ENCODE results near the gene ZBTB16.
A peak's percentile ranks its signal among the peaks of the same experiment; 100 is the strongest.

The ZBTB16 gene

DNA sequence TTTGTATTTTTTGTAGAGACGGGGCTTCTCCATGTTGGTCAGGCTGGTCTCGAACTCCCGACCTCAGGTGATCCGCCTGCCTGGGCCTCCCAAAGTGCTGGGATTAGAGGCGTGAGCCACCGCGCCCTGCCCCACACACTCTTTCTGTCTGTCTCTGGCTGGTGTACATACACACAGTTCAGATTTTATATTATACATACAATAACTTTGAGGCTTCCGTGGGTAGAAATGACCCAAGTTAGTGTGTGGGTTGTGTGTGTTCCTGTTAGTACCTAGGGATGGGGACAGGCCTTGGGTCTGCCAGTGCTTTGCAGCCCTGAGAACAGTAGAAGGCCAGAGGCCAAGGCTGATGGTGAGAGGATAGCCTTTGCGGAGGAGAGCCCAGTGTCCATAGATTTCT is 2.8 kb downstream of the ZBTB16 start:
- H3K36me3 ChIP-seq (ENCODE audit: control insufficient read depth in 2 of 2, insufficient read depth in 1 of 2, low read length in 2 of 2), result peaks cover 0 to 26% of the 10 kb centered on the region in 2 experiments; a peak in 1 of 3 replicates
- H3K27ac ChIP-seq (ENCODE audit: extremely low read depth, low read depth, low read length), result no peak overlapping the region
- no peaks in the 10 kb centered on the region; the same call in 1 of the 2 replicates for H3K4me1 ChIP-seq (ENCODE audit: control insufficient read depth, insufficient read depth, low read length)
- no peak for TF ChIP-seq HOXD13 (CRISPR knock-in tag; IDR thresholded peaks at IDR 0.05; ENCODE audit: borderline replicate concordance)
- peak; percentile 55 for TF ChIP-seq ZFHX2 (tag by site-specific recombination; conservative IDR thresholded peaks at IDR 0.05)
- POLR2A ChIA-PET, result no interaction called here
- no peak overlapping the region for H3K4me3 ChIP-seq (ENCODE audit: low read depth, low read length)
- CTCF ChIA-PET, result interaction anchor here (0.6 kb wide), 1 partner anchor 132 kb away, joined by 3 read pairs; no protein-coding TSS in a partner anchor
- no peaks in the 10 kb centered on the region for H3K9me3 ChIP-seq (ENCODE audit: control insufficient read depth, insufficient read depth, low read depth, low read length)

DNA sequence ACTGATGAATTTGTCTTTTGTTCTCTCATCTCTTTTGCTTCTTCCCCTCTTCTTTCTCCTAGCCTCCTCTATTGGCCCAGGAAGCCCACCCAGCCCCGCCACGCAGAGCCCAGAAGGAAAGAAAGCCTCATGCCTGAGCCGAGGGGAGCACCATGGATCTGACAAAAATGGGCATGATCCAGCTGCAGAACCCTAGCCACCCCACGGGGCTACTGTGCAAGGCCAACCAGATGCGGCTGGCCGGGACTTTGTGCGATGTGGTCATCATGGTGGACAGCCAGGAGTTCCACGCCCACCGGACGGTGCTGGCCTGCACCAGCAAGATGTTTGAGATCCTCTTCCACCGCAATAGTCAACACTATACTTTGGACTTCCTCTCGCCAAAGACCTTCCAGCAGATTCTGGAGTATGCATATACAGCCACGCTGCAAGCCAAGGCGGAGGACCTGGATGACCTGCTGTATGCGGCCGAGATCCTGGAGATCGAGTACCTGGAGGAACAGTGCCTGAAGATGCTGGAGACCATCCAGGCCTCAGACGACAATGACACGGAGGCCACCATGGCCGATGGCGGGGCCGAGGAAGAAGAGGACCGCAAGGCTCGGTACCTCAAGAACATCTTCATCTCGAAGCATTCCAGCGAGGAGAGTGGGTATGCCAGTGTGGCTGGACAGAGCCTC is 3.8 kb downstream of the ZBTB16 start:
- no peak for TF ChIP-seq ZFP41 (tag by site-specific recombination; IDR thresholded peaks at IDR 0.05; ENCODE audit: borderline replicate concordance)
- TF ChIP-seq, protein P1, sequence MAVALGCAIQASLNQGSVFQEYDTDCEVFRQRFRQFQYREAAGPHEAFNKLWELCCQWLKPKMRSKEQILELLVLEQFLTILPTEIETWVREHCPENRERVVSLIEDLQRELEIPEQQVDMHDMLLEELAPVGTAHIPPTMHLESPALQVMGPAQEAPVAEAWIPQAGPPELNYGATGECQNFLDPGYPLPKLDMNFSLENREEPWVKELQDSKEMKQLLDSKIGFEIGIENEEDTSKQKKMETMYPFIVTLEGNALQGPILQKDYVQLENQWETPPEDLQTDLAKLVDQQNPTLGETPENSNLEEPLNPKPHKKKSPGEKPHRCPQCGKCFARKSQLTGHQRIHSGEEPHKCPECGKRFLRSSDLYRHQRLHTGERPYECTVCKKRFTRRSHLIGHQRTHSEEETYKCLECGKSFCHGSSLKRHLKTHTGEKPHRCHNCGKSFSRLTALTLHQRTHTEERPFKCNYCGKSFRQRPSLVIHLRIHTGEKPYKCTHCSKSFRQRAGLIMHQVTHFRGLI (tag by site-specific recombination; IDR thresholded peaks at IDR 0.05), result 0 out of 2 replicates have a peak, but pooled peaks have one; percentile 20
- CTCF ChIA-PET, result no interaction called here
- no peak overlapping the region for H3K27ac ChIP-seq (ENCODE audit: extremely low read depth, low read depth, low read length)
- H3K9me3 ChIP-seq (ENCODE audit: control insufficient read depth, insufficient read depth, low read depth, low read length), result no peaks in the 10 kb centered on the region
- no peak overlapping the region for H3K4me3 ChIP-seq (ENCODE audit: low read depth, low read length)
- no peaks in the 10 kb centered on the region; the same call in 1 of the 2 replicates for H3K4me1 ChIP-seq (ENCODE audit: control insufficient read depth, insufficient read depth, low read length)
- POLR2A ChIA-PET, result no interaction called here
- H3K36me3 ChIP-seq (ENCODE audit: control insufficient read depth in 2 of 2, insufficient read depth in 1 of 2, low read length in 2 of 2), result peaks cover 0 to 26% of the 10 kb centered on the region in 2 experiments; a peak in 1 of 3 replicates

DNA sequence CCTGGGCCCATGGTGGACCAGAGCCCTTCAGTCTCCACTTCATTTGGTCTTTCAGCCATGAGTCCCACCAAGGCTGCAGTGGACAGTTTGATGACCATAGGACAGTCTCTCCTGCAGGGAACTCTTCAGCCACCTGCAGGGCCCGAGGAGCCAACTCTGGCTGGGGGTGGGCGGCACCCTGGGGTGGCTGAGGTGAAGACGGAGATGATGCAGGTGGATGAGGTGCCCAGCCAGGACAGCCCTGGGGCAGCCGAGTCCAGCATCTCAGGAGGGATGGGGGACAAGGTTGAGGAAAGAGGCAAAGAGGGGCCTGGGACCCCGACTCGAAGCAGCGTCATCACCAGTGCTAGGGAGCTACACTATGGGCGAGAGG is 4.3 kb downstream of the ZBTB16 start:
- POLR2A ChIA-PET, result no interaction called here
- TF ChIP-seq ZNF133 (tag by site-specific recombination; IDR thresholded peaks at IDR 0.05) (no peak), KLF9 (tag by site-specific recombination; IDR thresholded peaks at IDR 0.05; ENCODE audit: low read depth) (no peak), ZNF555 (tag by site-specific recombination; conservative IDR thresholded peaks at IDR 0.05) (no peak), YY1 (tag by site-specific recombination; IDR thresholded peaks at IDR 0.05) (no peak), ZNF274 (IDR thresholded peaks at IDR 0.05; ENCODE audit: low read length) (no peak), ZNF274 (tag by site-specific recombination; IDR thresholded peaks at IDR 0.05; ENCODE audit: borderline replicate concordance) (no peak), ZNF248 (tag by site-specific recombination; IDR thresholded peaks at IDR 0.05) (no peak), ZNF768 (tag by site-specific recombination; IDR thresholded peaks at IDR 0.05) (no peak), REPIN1 (tag by site-specific recombination; IDR thresholded peaks at IDR 0.05; ENCODE audit: low read depth) (no peak), GLI2 (tag by site-specific recombination; IDR thresholded peaks at IDR 0.05; ENCODE audit: borderline replicate concordance, low read depth) (no peak), ZNF341 (tag by site-specific recombination; IDR thresholded peaks at IDR 0.05; ENCODE audit: low read depth) (no peak), ZFP3 (tag by site-specific recombination; IDR thresholded peaks at IDR 0.05; ENCODE audit: low read depth) (no peak), ZNF76 (tag by site-specific recombination; IDR thresholded peaks at IDR 0.05; ENCODE audit: borderline replicate concordance, low read depth) (no peak)
- TF ChIP-seq, protein P2, sequence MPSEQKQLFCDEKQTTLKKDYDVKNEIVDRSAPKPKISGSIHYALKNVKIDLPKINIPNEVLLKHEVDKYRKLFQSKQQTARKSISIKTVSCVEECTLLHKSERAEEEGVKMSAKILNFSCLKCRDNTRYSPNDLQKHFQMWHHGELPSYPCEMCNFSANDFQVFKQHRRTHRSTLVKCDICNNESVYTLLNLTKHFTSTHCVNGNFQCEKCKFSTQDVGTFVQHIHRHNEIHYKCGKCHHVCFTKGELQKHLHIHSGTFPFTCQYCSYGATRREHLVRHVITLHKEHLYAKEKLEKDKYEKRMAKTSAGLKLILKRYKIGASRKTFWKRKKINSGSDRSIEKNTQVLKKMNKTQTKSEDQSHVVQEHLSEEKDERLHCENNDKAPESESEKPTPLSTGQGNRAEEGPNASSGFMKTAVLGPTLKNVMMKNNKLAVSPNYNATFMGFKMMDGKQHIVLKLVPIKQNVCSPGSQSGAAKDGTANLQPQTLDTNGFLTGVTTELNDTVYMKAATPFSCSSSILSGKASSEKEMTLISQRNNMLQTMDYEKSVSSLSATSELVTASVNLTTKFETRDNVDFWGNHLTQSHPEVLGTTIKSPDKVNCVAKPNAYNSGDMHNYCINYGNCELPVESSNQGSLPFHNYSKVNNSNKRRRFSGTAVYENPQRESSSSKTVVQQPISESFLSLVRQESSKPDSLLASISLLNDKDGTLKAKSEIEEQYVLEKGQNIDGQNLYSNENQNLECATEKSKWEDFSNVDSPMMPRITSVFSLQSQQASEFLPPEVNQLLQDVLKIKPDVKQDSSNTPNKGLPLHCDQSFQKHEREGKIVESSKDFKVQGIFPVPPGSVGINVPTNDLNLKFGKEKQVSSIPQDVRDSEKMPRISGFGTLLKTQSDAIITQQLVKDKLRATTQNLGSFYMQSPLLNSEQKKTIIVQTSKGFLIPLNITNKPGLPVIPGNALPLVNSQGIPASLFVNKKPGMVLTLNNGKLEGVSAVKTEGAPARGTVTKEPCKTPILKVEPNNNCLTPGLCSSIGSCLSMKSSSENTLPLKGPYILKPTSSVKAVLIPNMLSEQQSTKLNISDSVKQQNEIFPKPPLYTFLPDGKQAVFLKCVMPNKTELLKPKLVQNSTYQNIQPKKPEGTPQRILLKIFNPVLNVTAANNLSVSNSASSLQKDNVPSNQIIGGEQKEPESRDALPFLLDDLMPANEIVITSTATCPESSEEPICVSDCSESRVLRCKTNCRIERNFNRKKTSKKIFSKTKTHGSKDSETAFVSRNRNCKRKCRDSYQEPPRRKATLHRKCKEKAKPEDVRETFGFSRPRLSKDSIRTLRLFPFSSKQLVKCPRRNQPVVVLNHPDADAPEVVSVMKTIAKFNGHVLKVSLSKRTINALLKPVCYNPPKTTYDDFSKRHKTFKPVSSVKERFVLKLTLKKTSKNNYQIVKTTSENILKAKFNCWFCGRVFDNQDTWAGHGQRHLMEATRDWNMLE (tag by site-specific recombination; conservative IDR thresholded peaks at IDR 0.05; ENCODE audit: low read depth), result no peak
- no peak overlapping the region for H3K27ac ChIP-seq (ENCODE audit: extremely low read depth, low read depth, low read length)
- H3K9me3 ChIP-seq (ENCODE audit: control insufficient read depth, insufficient read depth, low read depth, low read length), result no peaks in the 10 kb centered on the region
- peaks cover 0 to 26% of the 10 kb centered on the region in 2 experiments; a peak in 1 of 3 replicates for H3K36me3 ChIP-seq (ENCODE audit: control insufficient read depth in 2 of 2, insufficient read depth in 1 of 2, low read length in 2 of 2)
- no peak overlapping the region for H3K4me3 ChIP-seq (ENCODE audit: low read depth, low read length)
- no peaks in the 10 kb centered on the region for H3K4me1 ChIP-seq (ENCODE audit: control insufficient read depth, insufficient read depth, low read length)
- CTCF ChIA-PET, result no interaction called here

Measured in HEK293 (cell line).